NB4 (cell line): Measurements from ENCODE around the gene LRRN4.

Experiments used
- DNase-seq: peaks from one replicate; pipeline ENCODE4 v3.0.0; 2010; ENCODE audit warnings: low read depth
- H3K4me3 ChIP-seq: one replicate; pipeline ENCODE4 v1.5.1; 2011; ENCODE audit warnings: mild to moderate bottlenecking, low read depth, low read length, moderate library complexity
- MYC ChIP-seq: IDR thresholded peaks from 2 replicates; pipeline ENCODE4 v1.6.1; 2011; ENCODE audit warnings: low read depth, low read length
- POLR2A ChIP-seq: IDR thresholded peaks from 2 replicates; pipeline ENCODE4 v1.6.1; 2011; ENCODE audit warnings: mild to moderate bottlenecking; ENCODE audit not compliant: insufficient read length; ENCODE audit errors: extremely low read depth
- TF ChIP-seq, protein P1 (sequence below): IDR thresholded peaks from one replicate; pipeline ENCODE4 v1.5.1; 2012; ENCODE audit warnings: low read depth, low read length
- TF ChIP-seq, protein P2 (sequence below): IDR thresholded peaks from 2 replicates; pipeline ENCODE4 v1.6.1; 2011; ENCODE audit warnings: low read depth, low read length

Gene LRRN4

DNA sequence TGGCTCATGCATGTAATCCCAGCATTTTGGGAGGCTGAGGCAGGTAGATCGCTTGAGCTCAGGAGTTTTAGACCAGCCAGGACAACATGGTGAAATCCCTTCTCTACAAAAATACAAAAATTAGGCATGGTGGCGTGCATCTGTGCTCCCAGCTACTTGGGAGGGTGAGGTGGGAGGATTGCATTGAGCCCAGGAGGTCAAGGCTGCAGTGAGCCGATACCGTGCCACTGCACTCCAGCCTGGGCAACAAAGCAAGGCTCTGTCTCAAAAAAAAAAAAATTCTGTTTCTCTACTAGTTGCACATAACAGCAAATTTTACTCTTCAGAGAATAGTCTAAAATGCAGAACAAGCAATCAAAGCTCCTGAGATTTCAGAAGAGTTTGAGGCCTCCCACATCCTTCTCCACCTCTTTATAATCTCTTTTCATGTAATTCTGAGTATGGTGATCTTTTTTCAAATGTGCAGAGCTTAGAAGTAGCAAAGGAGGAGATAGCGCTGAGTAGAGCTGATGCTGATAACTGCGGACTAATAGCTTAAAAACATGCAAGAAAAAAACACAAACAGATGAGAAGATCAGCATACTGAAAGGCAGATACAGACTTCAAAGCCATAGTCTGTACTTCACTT is 23.3 kb downstream of the LRRN4 start:
- no peak for DNase-seq
- no peak for TF ChIP-seq MYC
- TF ChIP-seq, protein P1, sequence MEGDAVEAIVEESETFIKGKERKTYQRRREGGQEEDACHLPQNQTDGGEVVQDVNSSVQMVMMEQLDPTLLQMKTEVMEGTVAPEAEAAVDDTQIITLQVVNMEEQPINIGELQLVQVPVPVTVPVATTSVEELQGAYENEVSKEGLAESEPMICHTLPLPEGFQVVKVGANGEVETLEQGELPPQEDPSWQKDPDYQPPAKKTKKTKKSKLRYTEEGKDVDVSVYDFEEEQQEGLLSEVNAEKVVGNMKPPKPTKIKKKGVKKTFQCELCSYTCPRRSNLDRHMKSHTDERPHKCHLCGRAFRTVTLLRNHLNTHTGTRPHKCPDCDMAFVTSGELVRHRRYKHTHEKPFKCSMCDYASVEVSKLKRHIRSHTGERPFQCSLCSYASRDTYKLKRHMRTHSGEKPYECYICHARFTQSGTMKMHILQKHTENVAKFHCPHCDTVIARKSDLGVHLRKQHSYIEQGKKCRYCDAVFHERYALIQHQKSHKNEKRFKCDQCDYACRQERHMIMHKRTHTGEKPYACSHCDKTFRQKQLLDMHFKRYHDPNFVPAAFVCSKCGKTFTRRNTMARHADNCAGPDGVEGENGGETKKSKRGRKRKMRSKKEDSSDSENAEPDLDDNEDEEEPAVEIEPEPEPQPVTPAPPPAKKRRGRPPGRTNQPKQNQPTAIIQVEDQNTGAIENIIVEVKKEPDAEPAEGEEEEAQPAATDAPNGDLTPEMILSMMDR, result no peak
- TF ChIP-seq, protein P2, sequence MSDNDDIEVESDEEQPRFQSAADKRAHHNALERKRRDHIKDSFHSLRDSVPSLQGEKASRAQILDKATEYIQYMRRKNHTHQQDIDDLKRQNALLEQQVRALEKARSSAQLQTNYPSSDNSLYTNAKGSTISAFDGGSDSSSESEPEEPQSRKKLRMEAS, result no peak
- no peak for TF ChIP-seq POLR2A
- no peak overlapping the region for H3K4me3 ChIP-seq

DNA sequence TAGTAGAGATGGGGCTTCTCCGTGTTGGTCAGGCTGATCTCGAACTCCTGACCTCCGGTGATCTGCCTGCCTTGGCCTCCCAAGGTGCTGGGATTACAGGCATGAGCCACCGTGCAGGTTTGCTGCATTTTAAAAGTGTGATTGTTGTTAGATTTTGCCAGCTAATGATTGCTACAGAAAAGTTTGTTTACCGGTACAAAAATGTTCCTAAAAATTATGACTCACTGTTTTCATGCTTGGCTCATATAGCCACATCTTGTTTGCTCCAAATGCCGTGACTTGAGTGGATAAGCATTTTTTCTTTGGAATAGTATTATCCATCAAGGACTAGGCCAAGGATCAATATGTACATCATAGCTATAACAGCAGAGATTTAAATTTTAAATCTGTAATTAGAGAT is 24.3 kb downstream of the LRRN4 start:
- TF ChIP-seq MYC (no peak), POLR2A (no peak)
- TF ChIP-seq, protein P1, result no peak
- TF ChIP-seq, protein P2, result no peak
- H3K4me3 ChIP-seq, result no peak overlapping the region
- no peak for DNase-seq

DNA sequence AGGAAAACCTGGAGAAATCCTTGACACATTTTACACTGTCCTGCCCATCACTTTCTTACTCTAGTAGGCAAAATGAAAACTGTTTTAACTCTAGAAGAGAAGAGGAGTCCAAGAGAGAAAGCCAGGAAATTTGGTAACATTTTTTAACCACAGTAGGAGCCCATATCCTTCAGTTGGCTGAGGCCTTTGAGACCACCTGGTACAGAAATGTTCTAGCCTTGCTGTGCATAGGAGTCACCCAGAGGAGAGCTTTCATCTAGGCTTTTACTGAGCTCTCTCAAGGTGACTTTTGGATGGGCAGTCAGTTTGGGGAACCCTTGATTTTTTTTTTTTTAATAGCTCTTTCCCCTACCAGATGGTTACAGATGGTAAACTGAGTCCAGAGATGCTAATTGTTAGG is 25.0 kb downstream of the LRRN4 start:
- peak; percentile 26 for DNase-seq
- TF ChIP-seq MYC, result no peak
- TF ChIP-seq, protein P1, result no peak
- TF ChIP-seq POLR2A, result no peak
- TF ChIP-seq, protein P2, result no peak
- no peak overlapping the region for H3K4me3 ChIP-seq

DNA sequence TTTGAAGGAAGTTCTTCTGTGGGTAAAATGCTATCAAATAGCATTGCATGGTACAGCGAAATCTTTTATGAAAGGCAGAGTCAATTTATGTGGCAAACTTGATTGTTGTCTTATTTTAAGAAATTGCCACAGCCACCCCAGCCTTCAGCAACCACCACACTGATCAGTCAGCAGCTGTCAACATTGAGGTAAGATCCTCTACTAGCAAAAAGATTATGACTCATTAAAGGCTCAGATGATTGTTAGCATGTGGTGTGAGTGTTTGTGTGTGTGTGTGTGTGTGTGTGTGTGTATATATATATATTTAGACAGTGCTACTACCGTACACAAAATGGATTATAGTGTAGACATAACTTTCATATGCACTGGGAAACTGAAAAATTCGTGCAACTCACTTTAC is 27.8 kb downstream of the LRRN4 start:
- TF ChIP-seq, protein P2, result no peak
- no peak for TF ChIP-seq POLR2A
- TF ChIP-seq MYC, result no peak
- TF ChIP-seq, protein P1, result no peak
- H3K4me3 ChIP-seq, result no peak overlapping the region
- DNase-seq, result peak; percentile 21

DNA sequence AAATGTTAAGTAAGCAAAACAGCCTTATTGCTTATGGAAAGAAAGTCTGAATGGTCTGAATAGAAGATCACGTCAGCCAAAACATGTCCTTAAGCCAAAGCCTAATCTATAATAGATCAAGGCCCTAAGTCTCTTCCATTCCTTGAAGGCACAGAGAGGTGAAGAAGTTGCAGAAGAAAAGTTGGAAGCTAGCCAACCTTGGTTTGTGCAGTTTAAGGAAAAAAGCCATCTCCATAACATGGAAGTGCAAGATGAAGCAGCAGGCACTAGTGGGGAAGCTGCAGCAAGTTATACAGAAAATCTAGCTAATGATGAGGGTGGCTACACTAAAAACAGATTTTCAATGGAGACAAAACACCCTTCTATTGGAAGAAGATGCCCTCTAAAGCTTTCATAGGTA is 29.1 kb downstream of the LRRN4 start:
- H3K4me3 ChIP-seq, result no peak overlapping the region
- TF ChIP-seq POLR2A (no peak), MYC (no peak)
- TF ChIP-seq, protein P1, result no peak
- TF ChIP-seq, protein P2, result no peak
- DNase-seq, result no peak

DNA sequence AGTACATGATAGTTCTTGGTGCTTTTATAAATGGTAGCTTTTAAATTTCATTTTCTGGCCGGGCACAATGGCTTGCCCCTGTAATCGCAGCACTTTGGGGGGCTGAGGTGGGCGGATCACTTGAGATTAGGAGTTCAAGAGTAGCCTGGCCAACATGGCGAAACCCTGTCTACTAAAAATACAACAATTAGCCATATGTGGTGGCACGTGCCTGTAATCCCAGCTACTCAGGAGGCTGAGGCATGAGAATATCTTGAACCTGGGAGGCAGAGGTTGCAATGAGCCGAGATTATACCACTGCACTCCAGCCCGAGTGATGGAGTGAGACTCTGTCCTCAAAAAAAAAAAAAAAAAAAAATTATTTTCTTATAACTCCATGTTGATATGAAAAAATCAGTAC is 36.0 kb downstream of the LRRN4 start:
- no peak overlapping the region for H3K4me3 ChIP-seq
- DNase-seq, result no peak
- TF ChIP-seq, protein P2, result no peak
- TF ChIP-seq MYC (no peak), POLR2A (no peak)
- TF ChIP-seq, protein P1, result no peak
